HG03025 (cell line): ENCODE results near the gene TBC1D22B.

Experiments used
- ATAC-seq: cut with Tn5 transposase; IDR thresholded peaks from one replicate; pipeline ENCODE4 v1.9.1; 2021; ENCODE audit warnings: mild to moderate bottlenecking, moderate library complexity; ENCODE audit not compliant: unreplicated experiment, low FRiP score

Gene TBC1D22B

GRCh38 chr6:37257634-37258404 is at the start of gene TBC1D22B, which contains the start of gene TMEM217:
TBC1D22B (plus strand) TSS chr6:37257772; CDS start chr6:37257918, 146 bp downstream.
TMEM217 (minus strand) TSS chr6:37258144; CDS start chr6:37219030, 39,114 bp downstream.
- ATAC-seq: peak; percentile 95

GRCh38 chr6:37207903-37208456 is 49.6 kb upstream of the TBC1D22B start:
- no peak for ATAC-seq

- no peak for ATAC-seq
These were observed 48.8 kb upstream of the TBC1D22B start for GRCh38 chr6:37208793-37209192.

GRCh38 chr6:37209461-37210205 is 47.9 kb upstream of the TBC1D22B start:
- no peak for ATAC-seq

- no peak for ATAC-seq
These were observed 47.1 kb upstream of the TBC1D22B start for GRCh38 chr6:37210313-37210968.

GRCh38 chr6:37212268-37212667 is 45.3 kb upstream of the TBC1D22B start:
- no peak for ATAC-seq

- no peak for ATAC-seq
These were observed 39.5 kb upstream of the TBC1D22B start for GRCh38 chr6:37218061-37218460.

- no peak for ATAC-seq
These were observed 39.1 kb upstream of the TBC1D22B start for GRCh38 chr6:37218511-37218910.

- ATAC-seq: no peak
These were observed 35.9 kb upstream of the TBC1D22B start for GRCh38 chr6:37221585-37222124.

- ATAC-seq: peak; percentile 71
These were observed 35.2 kb upstream of the TBC1D22B start for GRCh38 chr6:37222125-37222967.

GRCh38 chr6:37222992-37223391 is 34.6 kb upstream of the TBC1D22B start:
- ATAC-seq: no peak

- no peak for ATAC-seq
These were observed 32.0 kb upstream of the TBC1D22B start for GRCh38 chr6:37225350-37226169.

- no peak for ATAC-seq
These were observed 27.5 kb upstream of the TBC1D22B start for GRCh38 chr6:37230104-37230503.

- no peak for ATAC-seq
These were observed 25.0 kb upstream of the TBC1D22B start for GRCh38 chr6:37232430-37233017.

GRCh38 chr6:37233541-37233940 is 24.0 kb upstream of the TBC1D22B start:
- no peak for ATAC-seq

- no peak for ATAC-seq
These were observed 20.7 kb upstream of the TBC1D22B start for GRCh38 chr6:37236921-37237320.

- no peak for ATAC-seq
These were observed 19.8 kb upstream of the TBC1D22B start for GRCh38 chr6:37237789-37238188.

- ATAC-seq: no peak
These were observed 19.2 kb upstream of the TBC1D22B start for GRCh38 chr6:37238381-37238780.
